HFFc6 (cell line): ENCODE results near the gene ADGRL3. TPM values are rescaled to one million over a fixed set of nuclear protein-coding genes. Genes with fewer than 3 reads are reported as not detected.

Experiments
- DNase-seq: peaks from one replicate; pipeline ENCODE4 v3.0.0-alpha.2; 2018
- H3K27ac Mint-ChIP-seq: 2 replicates; pipeline ENCODE4 v1.8.0; 2020; ENCODE audit warnings: mild to moderate bottlenecking, mixed read lengths
- H3K27me3 Mint-ChIP-seq: 2 replicates; pipeline ENCODE4 v1.8.0; 2021; ENCODE audit warnings: mild to moderate bottlenecking, moderate library complexity, mixed read lengths; ENCODE audit not compliant: insufficient read depth
- H3K36me3 Mint-ChIP-seq: 2 replicates; pipeline ENCODE4 v1.8.0; 2021; ENCODE audit warnings: low read depth, mixed read lengths
- H3K4me1 Mint-ChIP-seq: 2 replicates; pipeline ENCODE4 v1.8.0; 2020; ENCODE audit warnings: low read depth, mixed read lengths
- H3K4me3 Mint-ChIP-seq: 2 replicates; pipeline ENCODE4 v1.8.0; 2020; ENCODE audit warnings: mild to moderate bottlenecking, moderate library complexity, mixed read lengths
- H3K9me3 Mint-ChIP-seq: 2 replicates; pipeline ENCODE4 v1.8.0; 2020; ENCODE audit warnings: mild to moderate bottlenecking, mixed read lengths
- total RNA-seq, 6 experiments: library from RNA; stranded (reverse); fragmentation: NEBNext Ultra II Directional; extraction: Animal tissue kit (Norgen Biotek cat#: 25700); gene quantifications; 2 replicates in 1 of 6; 3 replicates in 5 of 6; pipeline ENCODE4 v1.2.3, GENCODE V29; 2021
- TF ChIP-seq, protein P1 (sequence below): fragments of 200-600 bp; sonication (generic); IDR thresholded peaks from 2 replicates; pipeline ENCODE4 v1.5.0; 2021; ENCODE audit warnings: antibody characterized with exemption, mild to moderate bottlenecking

Gene ADGRL3
- total RNA-seq, 6 experiments from 2014 or later, result not detected

DNA sequence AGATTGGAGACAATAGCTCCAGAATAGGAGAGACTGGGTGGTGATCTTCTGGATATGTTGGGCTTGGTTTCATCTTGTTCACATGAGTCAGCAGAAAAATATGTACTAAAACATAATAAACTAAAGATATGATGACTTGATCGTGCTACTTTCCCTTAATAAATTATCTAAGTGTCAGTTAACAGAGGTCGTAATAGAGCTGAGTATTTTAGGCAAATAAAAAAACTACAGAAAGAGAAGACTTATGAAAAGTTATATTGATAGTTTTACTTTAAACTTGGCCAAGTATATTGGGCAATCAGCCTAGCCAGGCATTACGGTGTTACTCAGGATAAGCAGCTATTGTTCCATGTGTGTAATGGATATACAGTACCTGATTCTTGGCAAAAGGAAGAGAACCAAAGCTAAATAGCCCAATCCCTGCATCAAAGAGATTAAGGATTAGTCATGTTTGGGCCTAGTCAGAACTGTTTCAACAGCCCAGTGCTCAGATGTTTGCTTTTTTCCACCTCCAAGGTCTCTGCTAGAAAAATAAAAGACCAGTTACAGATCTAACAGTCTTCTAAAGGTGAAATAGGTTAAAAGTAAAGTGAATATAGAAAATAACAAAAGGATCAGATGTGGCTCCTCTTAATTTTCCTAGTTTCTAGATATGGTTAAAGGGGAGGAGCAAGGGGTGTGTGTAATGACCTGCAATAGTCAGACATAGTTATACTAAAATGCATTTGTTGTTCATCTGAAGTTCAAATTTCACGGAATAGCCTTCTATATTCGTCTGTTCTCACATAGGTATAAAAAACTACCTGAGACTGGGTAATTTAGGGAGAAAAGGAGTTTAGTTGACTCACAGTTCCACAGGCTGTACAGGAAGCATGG is 262.6 kb downstream of the ADGRL3 start:
- TF ChIP-seq, protein P1, sequence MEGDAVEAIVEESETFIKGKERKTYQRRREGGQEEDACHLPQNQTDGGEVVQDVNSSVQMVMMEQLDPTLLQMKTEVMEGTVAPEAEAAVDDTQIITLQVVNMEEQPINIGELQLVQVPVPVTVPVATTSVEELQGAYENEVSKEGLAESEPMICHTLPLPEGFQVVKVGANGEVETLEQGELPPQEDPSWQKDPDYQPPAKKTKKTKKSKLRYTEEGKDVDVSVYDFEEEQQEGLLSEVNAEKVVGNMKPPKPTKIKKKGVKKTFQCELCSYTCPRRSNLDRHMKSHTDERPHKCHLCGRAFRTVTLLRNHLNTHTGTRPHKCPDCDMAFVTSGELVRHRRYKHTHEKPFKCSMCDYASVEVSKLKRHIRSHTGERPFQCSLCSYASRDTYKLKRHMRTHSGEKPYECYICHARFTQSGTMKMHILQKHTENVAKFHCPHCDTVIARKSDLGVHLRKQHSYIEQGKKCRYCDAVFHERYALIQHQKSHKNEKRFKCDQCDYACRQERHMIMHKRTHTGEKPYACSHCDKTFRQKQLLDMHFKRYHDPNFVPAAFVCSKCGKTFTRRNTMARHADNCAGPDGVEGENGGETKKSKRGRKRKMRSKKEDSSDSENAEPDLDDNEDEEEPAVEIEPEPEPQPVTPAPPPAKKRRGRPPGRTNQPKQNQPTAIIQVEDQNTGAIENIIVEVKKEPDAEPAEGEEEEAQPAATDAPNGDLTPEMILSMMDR, result no peak
- H3K4me3 Mint-ChIP-seq, result no peak overlapping the region
- no peaks in the 10 kb centered on the region for H3K4me1 Mint-ChIP-seq
- peaks cover 19% of the 10 kb centered on the region for H3K9me3 Mint-ChIP-seq
- H3K27me3 Mint-ChIP-seq, result no peaks in the 10 kb centered on the region
- DNase-seq, result no peak
- no peak overlapping the region for H3K27ac Mint-ChIP-seq
- H3K36me3 Mint-ChIP-seq, result no peaks in the 10 kb centered on the region

DNA sequence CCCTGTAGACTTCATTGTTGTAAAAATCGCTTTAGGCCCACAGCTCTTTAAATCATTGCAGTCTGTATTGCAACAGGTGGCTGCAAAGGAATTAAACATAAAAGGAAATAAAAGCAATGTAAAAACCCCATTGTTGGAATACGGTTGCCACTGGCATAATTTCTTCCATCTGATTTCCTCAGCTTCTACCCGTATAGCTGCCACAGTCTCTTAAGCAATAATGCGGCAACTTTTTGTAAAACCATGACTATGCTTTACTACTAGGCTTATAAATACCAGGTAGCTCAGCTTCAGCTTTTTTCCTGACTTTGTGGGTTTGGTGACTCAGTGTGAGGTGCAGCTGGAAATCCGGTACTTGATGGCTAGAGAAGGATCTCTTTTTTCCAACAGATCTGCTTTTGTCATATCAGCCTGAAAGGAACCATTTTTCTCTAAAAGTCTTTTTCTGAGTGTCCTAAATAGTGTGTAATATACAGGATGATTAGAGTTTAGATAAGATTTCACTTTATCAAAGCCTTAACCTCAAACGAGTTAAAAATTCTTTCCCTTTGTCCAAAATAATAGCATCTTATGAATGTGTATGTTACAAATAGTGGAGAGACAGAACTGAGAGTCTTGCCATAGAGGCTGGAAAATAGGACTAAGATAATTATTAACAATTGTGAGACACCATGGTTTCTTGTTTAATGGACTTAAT is 268.0 kb downstream of the ADGRL3 start:
- DNase-seq, result no peak
- H3K27ac Mint-ChIP-seq, result no peak overlapping the region
- H3K4me1 Mint-ChIP-seq, result no peaks in the 10 kb centered on the region
- no peaks in the 10 kb centered on the region; the same call in 1 of the 2 replicates for H3K36me3 Mint-ChIP-seq
- TF ChIP-seq, protein P1, result no peak
- H3K9me3 Mint-ChIP-seq, result peaks cover 11% of the 10 kb centered on the region
- no peaks in the 10 kb centered on the region for H3K27me3 Mint-ChIP-seq
- no peak overlapping the region for H3K4me3 Mint-ChIP-seq

DNA sequence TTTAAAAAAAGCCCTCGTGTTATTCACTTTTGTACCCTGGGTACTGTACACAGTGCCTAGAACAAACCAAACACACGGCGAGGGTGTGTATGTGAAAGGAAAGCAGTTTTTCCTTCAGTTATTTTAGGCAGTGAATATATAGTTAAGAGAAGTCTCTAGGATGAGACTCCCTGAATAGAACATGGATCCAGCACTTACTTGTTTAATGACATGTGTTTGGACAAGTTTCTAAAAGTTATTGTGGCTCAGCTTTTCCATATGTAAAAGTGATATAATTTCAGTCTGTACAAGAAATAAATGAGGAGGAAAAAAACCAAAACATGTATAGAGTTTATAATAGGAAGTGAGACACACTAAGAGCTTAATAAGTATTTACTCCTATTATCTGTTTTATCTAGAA is 273.2 kb downstream of the ADGRL3 start:
- no peak overlapping the region for H3K4me3 Mint-ChIP-seq
- no peak for DNase-seq
- no peaks in the 10 kb centered on the region; the same call in 1 of the 2 replicates for H3K36me3 Mint-ChIP-seq
- H3K27me3 Mint-ChIP-seq, result no peaks in the 10 kb centered on the region
- H3K4me1 Mint-ChIP-seq, result no peaks in the 10 kb centered on the region
- TF ChIP-seq, protein P1, result no peak
- H3K27ac Mint-ChIP-seq, result no peak overlapping the region
- peaks cover 9% of the 10 kb centered on the region for H3K9me3 Mint-ChIP-seq

DNA sequence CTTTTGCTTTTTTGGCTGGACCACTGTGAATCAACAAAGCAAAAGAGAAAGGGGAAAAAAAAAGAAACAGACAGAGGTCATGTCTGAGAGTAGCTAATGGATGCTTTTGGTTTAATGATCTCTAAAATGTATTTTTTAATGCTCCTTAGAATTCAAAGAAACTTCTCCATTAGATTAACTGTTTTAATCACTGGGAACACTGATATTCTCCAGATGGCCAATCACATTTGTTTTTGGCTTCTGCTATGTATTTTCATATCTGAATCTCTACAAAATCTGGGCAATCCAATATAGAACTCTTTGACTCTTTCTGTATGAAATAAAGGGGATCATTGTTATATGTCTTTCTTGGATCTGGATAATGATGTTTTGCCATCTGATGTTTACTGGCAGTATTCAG is 278.2 kb downstream of the ADGRL3 start:
- peaks cover 9% of the 10 kb centered on the region for H3K9me3 Mint-ChIP-seq
- no peak for DNase-seq
- no peak overlapping the region for H3K4me3 Mint-ChIP-seq
- H3K36me3 Mint-ChIP-seq, result no peaks in the 10 kb centered on the region
- TF ChIP-seq, protein P1, result no peak
- no peaks in the 10 kb centered on the region for H3K4me1 Mint-ChIP-seq
- H3K27me3 Mint-ChIP-seq, result no peaks in the 10 kb centered on the region
- H3K27ac Mint-ChIP-seq, result no peak overlapping the region

DNA sequence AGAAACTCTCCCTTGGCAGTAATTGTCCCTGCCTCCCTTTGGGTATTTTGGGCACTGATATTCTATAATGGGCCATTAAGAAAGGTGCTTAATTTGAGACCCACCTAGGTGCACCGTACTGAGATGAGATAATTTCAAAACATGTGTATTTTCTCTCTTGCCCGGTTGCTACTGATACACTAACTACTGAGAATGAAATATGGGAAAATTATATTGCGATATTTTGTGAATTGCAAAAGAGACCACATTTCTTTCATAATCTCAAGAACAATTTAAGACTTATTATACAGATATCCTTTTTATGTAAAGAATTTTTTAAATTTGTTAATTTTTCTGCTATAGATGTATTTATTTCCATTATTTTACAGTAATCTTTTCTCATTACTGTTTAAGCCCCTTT is 284.9 kb downstream of the ADGRL3 start:
- TF ChIP-seq, protein P1, result no peak
- Mint-ChIP-seq H3K4me1 (no peaks in the 10 kb centered on the region), H3K36me3 (no peaks in the 10 kb centered on the region), H3K9me3 (peaks cover 16% of the 10 kb centered on the region), H3K27me3 (no peaks in the 10 kb centered on the region), H3K4me3 (no peak overlapping the region), H3K27ac (no peak overlapping the region)
- no peak for DNase-seq
